K562 (cell line): Measurements from ENCODE around the gene CADM2. TPM values are rescaled to one million over a fixed set of nuclear protein-coding genes. Genes with fewer than 3 reads are reported as not detected.

Source experiments
- ATAC-seq: fragments of 200-7000 bp; cut with Tn5 transposase; 3 replicates; pipeline ENCODE4 v1.9.1; 2020; ENCODE audit warnings: moderate library complexity
- BruUV-seq: library from RNA; stranded (reverse); fragments of 400-500 nt; replicated peaks from 2 replicates; lab custom pipeline; 2021; lab: Mats Ljungman, UMichigan
- CTCF ChIA-PET: fragments of 300-600 bp; formaldehyde crosslinking; extraction: SDS; loops from one replicate; lab custom pipeline; 2021; ENCODE audit warnings: low intra/inter-chr PET ratio; lab: Yijun Ruan, JAX
- POLR2A ChIA-PET: fragments of 300-600, 350-650 bp; sonication (Branson Sonifier 250); formaldehyde crosslinking; extraction: SDS; loops from one replicate; lab custom pipeline; 2021; ENCODE audit warnings: antibody characterized with exemption, inconsistent platforms; lab: Yijun Ruan, JAX
- DNase-seq, 4 experiments: peaks; one replicate each; pipeline versions ENCODE4 v3.0.0 to v3.0.0-alpha.2; 2011 to 2018; ENCODE audit warnings: low spot score in 3 of 4, mixed read lengths in 3 of 4; ENCODE audit errors: extremely low read depth in 1 of 4
- FAIRE-seq: peaks from 2 replicates; lab custom pipeline; 2011; peaks lifted over from hg19 to GRCh38; lab: Jason Lieb, UNC
- H2AFZ ChIP-seq: 2 replicates; pipeline ENCODE4 v1.6.0; 2011; ENCODE audit warnings: low read depth, low read length, control low read depth, inconsistent platforms
- H3K27ac ChIP-seq: fragments of 200-600 bp; 3 replicates; pipeline ENCODE4 v1.8.0; 2011; ENCODE audit warnings: low read depth, mild to moderate bottlenecking, control low read depth, inconsistent platforms, low read length, moderate library complexity, mixed read lengths; ENCODE audit errors: extremely low read depth
- H3K27me3 ChIP-seq, 2 experiments: fragments of 300-600 bp in 1 of 2; 2 replicates in 1 of 2; 3 replicates in 1 of 2; pipeline versions ENCODE4 v1.6.0 to v1.8.0; 2011; ENCODE audit warnings: inconsistent platforms in 2 of 2, low read length in 2 of 2, mild to moderate bottlenecking in 1 of 2, mixed read lengths in 1 of 2, moderate library complexity in 1 of 2; ENCODE audit not compliant: control insufficient read depth in 2 of 2, insufficient read depth in 2 of 2
- H3K36me3 ChIP-seq: fragments of 300-600 bp; 3 replicates; pipeline ENCODE4 v1.8.0; 2011; ENCODE audit warnings: mild to moderate bottlenecking, low read length, inconsistent platforms; ENCODE audit not compliant: control insufficient read depth, insufficient read depth
- H3K4me1 ChIP-seq, 2 experiments: fragments of 200-600 bp in 1 of 2; replicated peaks in 1 of 2; 2 replicates in 1 of 2; 3 replicates in 1 of 2; pipeline versions ENCODE4 v1.5.1 to v1.8.0; 2011; ENCODE audit warnings: inconsistent platforms in 2 of 2, low read length in 2 of 2, mild to moderate bottlenecking in 1 of 2, mixed read lengths in 1 of 2, moderate library complexity in 1 of 2; ENCODE audit not compliant: control insufficient read depth in 2 of 2, insufficient read depth in 2 of 2
- H3K4me2 ChIP-seq: 2 replicates; pipeline ENCODE4 v1.6.1; 2011; ENCODE audit warnings: low read length, control low read depth, inconsistent platforms, mixed read lengths; ENCODE audit not compliant: insufficient read depth
- H3K4me3 ChIP-seq: fragments of 200-600 bp; sonication (generic), shearing (Covaris generic); 2 replicates; pipeline ENCODE4 v1.5.1; 2016; ENCODE audit warnings: control low read depth, inconsistent platforms
- H3K79me2 ChIP-seq: fragments of 200-600 bp; 3 replicates; pipeline ENCODE4 v1.8.0; 2011; ENCODE audit warnings: low read length, inconsistent platforms; ENCODE audit not compliant: control insufficient read depth, insufficient read depth
- H3K9ac ChIP-seq, 2 experiments: 2 replicates each; pipeline versions ENCODE4 v1.6.0 to v1.6.1; 2011; ENCODE audit warnings: low read depth in 2 of 2, low read length in 2 of 2, control low read depth in 1 of 2, inconsistent platforms in 1 of 2, mild to moderate bottlenecking in 1 of 2, mixed read lengths in 1 of 2; ENCODE audit not compliant: insufficient read depth in 1 of 2
- H3K9me1 ChIP-seq: one replicate; pipeline ENCODE4 v1.6.0; 2011; ENCODE audit warnings: inconsistent platforms, mild to moderate bottlenecking, low read length, moderate library complexity; ENCODE audit not compliant: control insufficient read depth, insufficient read depth
- H3K9me3 ChIP-seq: replicated peaks from 2 replicates; pipeline ENCODE4 v1.5.1; 2011; ENCODE audit warnings: low read depth, low read length, inconsistent platforms; ENCODE audit not compliant: control insufficient read depth, insufficient read depth
- H4K20me1 ChIP-seq: replicated peaks from 2 replicates; pipeline ENCODE4 v1.6.1; 2011; ENCODE audit warnings: low read length, inconsistent platforms, mixed read lengths; ENCODE audit not compliant: control insufficient read depth, insufficient read depth
- BCL6 ChIP-seq: fragments of 250-450 bp; sonication (Bioruptor Pico); IDR thresholded peaks from 2 replicates; pipeline ENCODE4 v1.4.0; 2020
- ESRRB ChIP-seq: fragments of 250-450 bp; sonication (Bioruptor Pico); IDR thresholded peaks from 2 replicates; pipeline ENCODE4 v1.5.0; 2020; ENCODE audit warnings: mild to moderate bottlenecking, moderate library complexity, borderline replicate concordance
- HDAC8 ChIP-seq: fragments of 450-650 bp; IDR thresholded peaks from 2 replicates; pipeline ENCODE4 v1.6.1; 2016; ENCODE audit warnings: mild to moderate bottlenecking, missing genetic modification characterization, moderate library complexity, missing compliant biosample characterization
- HNRNPK ChIP-seq: fragments of 200-400 bp; formaldehyde crosslinking; IDR thresholded peaks from one replicate; pipeline ENCODE4 v1.6.1; 2018; ENCODE audit warnings: mild to moderate bottlenecking, low read depth, low read length; ENCODE audit not compliant: poor library complexity, severe bottlenecking
- TAF7 ChIP-seq: fragments of 450-650 bp; IDR thresholded peaks from 2 replicates; pipeline ENCODE4 v1.6.1; 2016; ENCODE audit warnings: missing genetic modification characterization, missing compliant biosample characterization
- TEAD4 ChIP-seq, 2 experiments: sonication (generic) in 1 of 2; formaldehyde crosslinking in 1 of 2; IDR thresholded peaks; 2 replicates each; pipeline versions ENCODE4 v1.6.1 to v1.8.0; 2012 to 2022; ENCODE audit warnings: borderline replicate concordance in 1 of 2, inconsistent platforms in 1 of 2, low read length in 1 of 2, mild to moderate bottlenecking in 1 of 2, missing genetic modification reagents in 1 of 2
- whole genome bisulfite sequencing: fragments of 100-300 bp; shearing (Covaris generic); methylation state at CpG from one replicate; pipeline ENCODE4 v1.1.6; 2016; ENCODE audit warnings: low coverage, mixed read lengths; ENCODE audit not compliant: insufficient coverage; ENCODE audit errors: missing lambda C conversion rate; 5-methylcytosine and 5-hydroxymethylcytosine counted together
- in situ Hi-C: fragments of 300-500 bp; cut with MboI; formaldehyde crosslinking; loops from 4 replicates; pipeline ENCODE4 v1.15.0; 2018; ENCODE audit warnings: inconsistent platforms, mixed read lengths
- intact Hi-C: fragments of 100-400 bp; cut with micrococcal nuclease; formaldehyde crosslinking; loops from 2 replicates; pipeline ENCODE4 v1.14.2; 2022
- polyA plus RNA-seq, 8 experiments: library from polyadenylated mRNA; depleted of rRNA in 4 of 8; stranded (reverse) in 5 of 8; unstranded in 3 of 8; fragments of >200 nt; fragmentation: Nextera tagmentation in 2 of 8; fragmentation: Illumina TruSeq in 1 of 8; extraction: Ambion mirVana in 2 of 8; extraction: Trizol in 1 of 8; gene quantifications; 2 replicates each; pipeline versions ENCODE4 v1.2.1 to v1.2.3, GENCODE V29; 2011 to 2014; ENCODE audit warnings: inconsistent platforms in 1 of 8, missing spikeins in 1 of 8
- total RNA-seq, 7 experiments: library from RNA; depleted of rRNA in 6 of 7; stranded (reverse); fragments of >200 nt in 6 of 7; fragmentation: Illumina TruSeq in 2 of 7; extraction: Trizol in 2 of 7; gene quantifications; 2 replicates each; pipeline versions ENCODE4 v1.2.1 to v1.2.3, GENCODE V29; 2011 to 2021; ENCODE audit warnings: low replicate concordance in 1 of 7

Gene CADM2
- total and polyA plus RNA-seq, 9 of the 15 experiments (the other 6 are each of a cell fraction or from before 2014, with no cell fraction given) = 0.11 to 3.2 (median 0.95) TPM

DNA sequence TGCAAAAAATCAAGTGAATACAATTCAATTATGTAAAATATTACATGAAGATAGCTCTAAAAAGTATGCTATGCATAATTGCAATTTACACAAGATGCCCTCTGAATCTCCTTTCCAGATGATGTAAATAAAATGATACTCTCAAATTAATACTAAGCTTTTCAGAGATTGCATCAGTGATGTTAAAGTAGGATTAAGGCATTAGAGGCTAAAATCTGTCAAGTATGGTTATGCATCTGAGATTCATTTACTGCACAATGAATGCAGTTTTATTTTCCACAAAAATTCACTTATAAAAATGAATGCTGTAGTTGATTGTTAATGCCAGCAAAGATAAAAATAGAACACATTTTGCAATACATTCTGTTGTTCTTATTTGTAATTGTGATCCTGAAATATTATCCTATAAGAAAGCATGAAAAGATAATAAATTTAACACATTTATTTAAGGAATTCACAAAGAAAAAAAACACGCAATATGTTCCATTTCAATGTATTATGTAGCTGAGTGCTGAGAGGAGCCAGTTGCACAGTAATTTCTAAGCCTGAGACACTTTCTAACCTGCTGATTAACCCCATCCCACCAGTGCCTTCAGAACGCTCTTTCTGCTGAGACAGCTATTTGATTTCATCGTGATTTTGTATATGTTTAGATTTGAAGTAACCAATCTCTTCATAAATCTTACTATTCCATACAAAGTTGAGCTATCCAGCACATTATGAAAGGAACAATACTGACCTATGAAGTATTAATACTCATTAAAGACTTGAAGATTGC, 224.4 kb downstream of the CADM2 start:
- ChIA-PET POLR2A (no interaction called here), CTCF (no interaction called here)
- TF ChIP-seq HDAC8 (tag) = no peak
- no peak for TF ChIP-seq HNRNPK
- no peak for TF ChIP-seq BCL6
- no peak for TF ChIP-seq TEAD4 (IDR thresholded peaks at IDR 0.05; ENCODE audit: low read length)
- TF ChIP-seq TEAD4 (CRISPR knock-in tag; IDR thresholded peaks at IDR 0.05; ENCODE audit: borderline replicate concordance) = no peak
- no peak for TF ChIP-seq TAF7 (tag)
- TF ChIP-seq ESRRB = no peak
- H3K9me3 ChIP-seq = no peaks in the 10 kb centered on the region
- no peak overlapping the region for H3K4me2 ChIP-seq
- no peak overlapping the region for H3K9ac ChIP-seq
- intact Hi-C loops (no loop called here), in situ Hi-C loops (no loop called here)
- WGBS = 3% methylated on average over 3 of the region's 3 CpGs
- FAIRE-seq (no peak), ATAC-seq (no peak), DNase-seq (no peak)
- no peaks in the 10 kb centered on the region for H3K9me1 ChIP-seq
- H2AFZ ChIP-seq = no peak overlapping the region
- H3K4me1 ChIP-seq = no peaks in the 10 kb centered on the region
- no peaks in the 10 kb centered on the region for H3K36me3 ChIP-seq
- no peaks in the 10 kb centered on the region for H3K79me2 ChIP-seq
- no peaks in the 10 kb centered on the region for H4K20me1 ChIP-seq
- no peaks in the 10 kb centered on the region for H3K27me3 ChIP-seq
- BruUV-seq = no TSS peak
- no peak overlapping the region for H3K27ac ChIP-seq
- H3K4me3 ChIP-seq = no peak overlapping the region
